ENCODE results near the gene ARL8B. TPM values are rescaled to one million over a fixed set of nuclear protein-coding genes. Genes with fewer than 3 reads are reported as not detected.

Gene ARL8B
- total and polyA plus RNA-seq, 7 donors = 35.1 to 266 (median 141) TPM

DNA sequence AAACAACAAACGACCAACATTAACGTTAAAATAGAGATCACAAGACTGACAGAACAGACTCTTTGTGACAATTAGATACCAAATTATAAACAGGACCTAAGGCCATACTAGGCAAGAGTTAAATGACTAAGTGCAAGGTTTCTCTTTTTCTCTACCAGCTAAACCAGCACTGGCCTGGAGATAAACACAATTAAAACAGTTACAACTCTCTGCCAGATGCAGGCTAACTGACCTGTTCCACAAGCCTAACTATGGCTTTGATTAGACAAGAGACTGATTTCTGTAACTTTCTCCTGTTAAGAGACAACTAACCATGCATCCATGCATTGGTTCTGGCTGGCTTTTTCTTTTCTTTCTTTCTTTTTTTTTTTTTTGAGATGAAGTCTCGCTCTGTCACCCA is 1.6 kb upstream of the ARL8B start:
- ATAC-seq (no peak), DNase-seq (no peak)
- 78 to 86% (median 82%) methylated on average over 3 of the region's 3 CpGs for WGBS, 3 donors
- H3K4me3 ChIP-seq = no peak overlapping the region
- no peak overlapping the region for H3K27ac ChIP-seq
- no peaks in the 10 kb centered on the region for H3K9me3 ChIP-seq
- intact Hi-C loops (cut with DNase I) = loop anchor here (2.0 to 5.0 kb wide), 3 partner anchors 67 to 408 kb away; partner anchors contain the start of gene EDEM1 (in 1 of the 2)
- peaks cover 21% of the 10 kb centered on the region for H3K4me1 ChIP-seq
- H3K27me3 ChIP-seq (ENCODE audit: insufficient read depth in 3 of 3, low read length in 2 of 3) = no peaks in the 10 kb centered on the region
- peaks cover 0 to 5% of the 10 kb centered on the region in 2 donors for H3K36me3 ChIP-seq (ENCODE audit: insufficient read depth in 1 of 2, low read depth in 1 of 2)
- no peak for TF ChIP-seq CTCF (IDR thresholded peaks at IDR 0.05)

GRCh38 chr3:5122741-5123706 is 932 bp downstream of the ARL8B start:
- H3K4me3 ChIP-seq = peak overlapping the region; percentile 92

DNA sequence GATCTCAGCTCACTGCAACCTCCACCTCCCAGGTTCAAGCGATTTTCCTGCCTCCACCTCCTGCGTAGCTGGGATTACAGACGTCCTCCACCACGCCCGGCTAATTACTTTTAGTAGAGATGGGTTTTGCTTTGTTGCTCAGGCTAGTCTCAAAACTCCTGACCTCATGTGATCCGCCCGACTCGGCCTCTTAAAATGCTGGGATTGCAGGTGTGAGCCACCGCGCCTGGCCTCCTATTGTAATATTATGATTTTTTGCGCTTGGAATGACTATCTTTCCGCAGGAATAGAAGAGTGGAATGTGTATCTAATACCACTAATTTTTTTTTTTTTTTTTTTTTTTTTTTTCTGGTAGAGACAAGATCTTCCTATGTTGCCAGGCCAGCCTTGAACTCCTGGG is 1.8 kb downstream of the ARL8B start:
- Histone ChIP-seq H3K27ac (peak overlapping the region; percentile 95), H3K4me3 (peak overlapping the region; percentile 92)
- TF ChIP-seq CTCF (IDR thresholded peaks at IDR 0.05) = no peak

More at GRCh38 chr3:5122741-5123706, 932 bp downstream of the ARL8B start:
- Histone ChIP-seq H3K4me1 (peaks cover 41% of the 10 kb centered on the region), H3K36me3 (ENCODE audit: insufficient read depth in 1 of 2, low read depth in 1 of 2) (peaks cover 0 to 5% of the 10 kb centered on the region in 2 donors), H3K9me3 (no peaks in the 10 kb centered on the region), H3K27ac (peak overlapping the region; percentile 95), H3K27me3 (ENCODE audit: insufficient read depth in 3 of 3, low read length in 2 of 3) (no peaks in the 10 kb centered on the region)
- peak; percentile 28 to 73 for DNase-seq
- no peak for TF ChIP-seq CTCF (IDR thresholded peaks at IDR 0.05)
- WGBS, 3 donors = 3 to 6% (median 3%) methylated on average over 31 of the region's 31 CpGs
- ATAC-seq = peak; percentile 69 to 82 (median 78)
- intact Hi-C loops (cut with DNase I) = loop anchor here (1.0 to 5.0 kb wide), 3 partner anchors 64 to 411 kb away; partner anchors contain the start of gene EDEM1 (in 2 of the 2)

DNA sequence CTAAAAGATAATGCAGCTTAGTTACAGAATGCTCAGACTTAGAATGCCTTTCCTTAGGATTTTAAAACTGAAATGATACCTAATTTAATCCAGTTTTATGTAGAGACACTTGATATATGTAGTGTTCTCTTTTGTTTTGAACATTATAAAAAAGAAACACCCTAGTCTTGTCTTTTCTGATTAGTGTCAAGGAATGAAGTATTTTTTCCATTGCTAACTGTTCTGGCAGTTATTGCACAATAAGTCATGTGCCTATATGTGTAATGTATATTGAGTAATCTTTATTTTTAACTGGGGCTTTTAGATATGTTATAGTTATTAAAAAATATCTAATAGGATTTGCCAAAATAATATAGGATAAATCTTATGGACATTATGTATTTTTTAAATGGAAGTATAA is 4.5 kb downstream of the ARL8B start:
- Histone ChIP-seq H3K27ac (peak overlapping the region; percentile 95), H3K36me3 (ENCODE audit: insufficient read depth in 1 of 2, low read depth in 1 of 2) (peaks cover 5% of the 10 kb centered on the region in 2 donors), H3K4me3 (no peak overlapping the region), H3K4me1 (peaks cover 54% of the 10 kb centered on the region), H3K9me3 (no peaks in the 10 kb centered on the region), H3K27me3 (ENCODE audit: insufficient read depth in 3 of 3, low read length in 2 of 3) (no peaks in the 10 kb centered on the region)
- no peak for ATAC-seq
- no peak for DNase-seq
- no peak for TF ChIP-seq CTCF (IDR thresholded peaks at IDR 0.05)
- intact Hi-C loops (cut with DNase I) = loop anchor here in 1 of 2 donors (5.0 kb wide), 1 partner anchor 41 kb away; no protein-coding TSS in a partner anchor

More for the DNA sequence above, 1.8 kb downstream of the ARL8B start:
- intact Hi-C loops (cut with DNase I) = loop anchor here (5.0 kb wide), 2 partner anchors 63 to 412 kb away; partner anchors contain the start of gene EDEM1 (in 1 of the 2)
- Histone ChIP-seq H3K36me3 (ENCODE audit: insufficient read depth in 1 of 2, low read depth in 1 of 2) (peaks cover 0 to 5% of the 10 kb centered on the region in 2 donors), H3K9me3 (no peaks in the 10 kb centered on the region), H3K4me1 (peaks cover 43% of the 10 kb centered on the region), H3K27me3 (ENCODE audit: insufficient read depth in 3 of 3, low read length in 2 of 3) (no peaks in the 10 kb centered on the region)
- ATAC-seq (peak in 1 of 4 donors; percentile 19), DNase-seq (no peak)
- 76 to 81% (median 79%) methylated on average over 12 of the region's 12 CpGs for WGBS, 3 donors
